Cerebellar cortex (tissue), 1 donor: ENCODE data around the gene CYP51A1.
"Not testable (repeated sequence)": the region's sequence is repeated elsewhere in the genome, so short reads cannot be mapped to it uniquely, and the experiment has no call there.

Experiments
- DNase-seq: peaks from one replicate; pipeline ENCODE4 v3.0.0-alpha.2; 2015; ENCODE audit warnings: low spot score

The CYP51A1 gene

GRCh38 chr7:92131093-92131492, 3.2 kb downstream of the CYP51A1 start:
- no peak for DNase-seq

- DNase-seq: no peak
Observed at GRCh38 chr7:92121681-92122080, 12.6 kb downstream of the CYP51A1 start.

- no peak for DNase-seq
Observed at GRCh38 chr7:92119213-92119759, 15.0 kb downstream of the CYP51A1 start.

- no peak for DNase-seq
Observed at GRCh38 chr7:92116949-92117348, 17.3 kb downstream of the CYP51A1 start.

GRCh38 chr7:92115821-92116220, 18.5 kb downstream of the CYP51A1 start:
- peak; percentile 59 for DNase-seq

- no peak for DNase-seq
Observed at GRCh38 chr7:92110857-92111256, 23.4 kb downstream of the CYP51A1 start.

- no peak for DNase-seq
Observed at GRCh38 chr7:92108821-92109220, 25.5 kb downstream of the CYP51A1 start.

GRCh38 chr7:92102862-92103261, 31.4 kb downstream of the CYP51A1 start:
- not testable (repeated sequence) for DNase-seq

GRCh38 chr7:92100534-92100933, 33.7 kb downstream of the CYP51A1 start:
- DNase-seq: no peak

- DNase-seq: no peak
Observed at GRCh38 chr7:92095380-92095779, 38.9 kb downstream of the CYP51A1 start.

- no peak for DNase-seq
Observed at GRCh38 chr7:92092210-92092609, 42.1 kb downstream of the CYP51A1 start.

GRCh38 chr7:92088266-92088665, 46.0 kb downstream of the CYP51A1 start:
- DNase-seq: no peak

- not testable (repeated sequence) for DNase-seq
Observed at GRCh38 chr7:92083922-92084321, 50.4 kb downstream of the CYP51A1 start.

- DNase-seq: no peak
Observed at GRCh38 chr7:92076509-92076908, 57.8 kb downstream of the CYP51A1 start.

- no peak for DNase-seq
Observed at GRCh38 chr7:92075455-92076158, 58.7 kb downstream of the CYP51A1 start.

- DNase-seq: no peak
Observed at GRCh38 chr7:92072708-92073107, 61.6 kb downstream of the CYP51A1 start.

GRCh38 chr7:92072121-92072520, 62.2 kb downstream of the CYP51A1 start:
- no peak for DNase-seq

- no peak for DNase-seq
Observed at GRCh38 chr7:92071032-92071431, 63.2 kb downstream of the CYP51A1 start.

GRCh38 chr7:92064438-92065029, 69.7 kb downstream of the CYP51A1 start:
- DNase-seq: no peak
